Measurements from ENCODE around the gene POLR3E. TPM values are rescaled to one million over a fixed set of nuclear protein-coding genes. Genes with fewer than 3 reads are reported as not detected.

POLR3E gene
- total and polyA plus RNA-seq, 2 donors (not counting 1 experiment from before 2014, with no cell fraction given): 97.1 to 98.4 TPM

DNA sequence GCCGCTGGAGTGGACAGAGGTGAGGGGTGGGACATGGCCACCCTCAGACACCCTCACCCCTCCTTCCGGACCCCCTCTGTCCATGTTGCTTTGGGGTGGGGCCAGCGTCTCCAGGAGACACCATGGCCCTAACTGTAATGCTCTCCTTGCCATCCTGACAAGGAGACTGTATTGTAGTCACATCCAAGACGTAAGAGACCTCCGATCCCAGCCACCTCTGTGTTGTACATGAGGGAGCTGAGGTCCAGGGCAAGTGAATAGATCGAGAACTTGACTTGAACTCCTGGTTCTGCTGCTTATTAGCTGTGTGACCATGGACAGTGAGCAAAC lies 30.2 kb downstream of the POLR3E start:
- intact Hi-C loops (cut with micrococcal nuclease): no loop called here
- no peak overlapping the region for H3K4me3 Mint-ChIP-seq
- DNase-seq: no peak

DNA sequence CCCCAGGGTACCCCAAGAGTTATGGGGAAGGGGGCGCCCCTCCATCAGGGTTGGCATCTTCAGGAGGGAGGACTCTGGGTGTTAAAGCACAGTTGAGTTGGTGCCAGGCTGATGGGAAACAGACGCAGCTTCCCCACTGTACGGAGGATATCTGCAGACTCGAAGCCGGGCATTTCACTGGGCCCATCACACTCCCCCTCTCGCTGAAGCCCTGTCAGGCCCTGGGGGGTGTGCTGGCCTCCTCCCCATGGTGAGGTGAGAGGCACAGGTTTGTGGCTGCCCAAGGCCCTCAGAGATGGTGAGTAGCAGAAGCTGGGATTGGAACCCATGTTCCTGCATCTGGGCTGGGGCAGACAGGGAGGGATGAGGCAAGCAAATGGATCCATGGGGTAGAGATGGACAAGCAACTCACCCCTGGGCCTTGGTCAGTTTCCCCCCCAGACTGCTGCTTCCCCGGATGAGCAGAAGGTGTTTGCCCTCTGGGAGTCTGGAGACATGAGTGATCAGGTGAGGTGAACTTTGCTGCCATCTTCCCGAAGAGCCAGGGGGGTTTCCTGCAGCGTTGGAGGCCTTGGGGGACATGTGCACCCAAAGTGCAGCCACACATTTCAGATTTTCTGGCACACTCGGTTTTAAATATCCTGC lies 31.0 kb downstream of the POLR3E start:
- Mint-ChIP-seq H3K27me3 (no peaks in the 10 kb centered on the region), H3K27ac (no peak overlapping the region), H3K4me3 (no peak overlapping the region), H3K9me3 (ENCODE audit: insufficient read depth) (no peaks in the 10 kb centered on the region), H3K4me1 (no peaks in the 10 kb centered on the region)
- H2AFZ ChIP-seq (ENCODE audit: insufficient read depth, low read depth, low read length, poor library complexity, severe bottlenecking): no peak overlapping the region
- H3K27me3 ChIP-seq (replicated peaks in 1 of 4; ENCODE audit: control extremely low read depth in 1 of 4, control insufficient read depth in 3 of 4, insufficient read depth in 4 of 4, low read length in 3 of 4): no peaks in the 10 kb centered on the region
- DNase-seq (no peak), ATAC-seq (ENCODE audit: low read depth) (no peak)
- H3K4me3 ChIP-seq (ENCODE audit: control extremely low read depth in 1 of 5, extremely low read depth in 1 of 5, insufficient read depth in 1 of 5, low read depth in 2 of 5, low read length in 4 of 5): no peak overlapping the region
- ChIA-PET CTCF (no interaction called here), POLR2A (no interaction called here)
- 97% methylated on average over 9 of the region's 10 CpGs for WGBS (ENCODE audit: insufficient coverage)
- H3K9ac ChIP-seq (ENCODE audit: low read length): no peak overlapping the region
- TF ChIP-seq EZH2 (IDR thresholded peaks at IDR 0.05; ENCODE audit: borderline replicate concordance, insufficient read depth, low read depth, low read length, poor library complexity, severe bottlenecking): no peak
- no peak for TF ChIP-seq CTCF (IDR thresholded peaks at IDR 0.05)
- peaks cover 22% of the 10 kb centered on the region for H4K20me1 ChIP-seq (ENCODE audit: control insufficient read depth, insufficient read depth, low read length, poor library complexity, severe bottlenecking)
- peaks cover 5 to 79% of the 10 kb centered on the region in 2 experiments for H3K36me3 ChIP-seq (replicated peaks in 1 of 2; ENCODE audit: control extremely low read depth in 1 of 2, control insufficient read depth in 1 of 2, extremely low read depth in 1 of 2, insufficient read depth in 2 of 2, low read length in 1 of 2)
- intact Hi-C loops (cut with micrococcal nuclease): no loop called here
- H3K9me3 ChIP-seq (ENCODE audit: control extremely low read depth in 1 of 3, control insufficient read depth in 2 of 3, insufficient read depth in 1 of 3, low read length in 2 of 3): no peaks in the 10 kb centered on the region
- no peaks in the 10 kb centered on the region for H3K79me2 ChIP-seq (ENCODE audit: control insufficient read depth, insufficient read depth, low read length)
- no peak overlapping the region for H3K4me2 ChIP-seq (replicated peaks; ENCODE audit: low read depth, low read length, poor library complexity, severe bottlenecking)
- no peaks in the 10 kb centered on the region for H3K4me1 ChIP-seq (ENCODE audit: control insufficient read depth in 2 of 2, insufficient read depth in 2 of 2, low read length in 2 of 2)
- no peak overlapping the region for H3K27ac ChIP-seq (ENCODE audit: low read length in 2 of 2)

More for the DNA sequence above, 30.2 kb downstream of the POLR3E start:
- H3K4me1 Mint-ChIP-seq: no peaks in the 10 kb centered on the region
- ChIA-PET CTCF (no interaction called here), POLR2A (no interaction called here)
- ATAC-seq (ENCODE audit: low read depth): no peak
- Histone ChIP-seq H3K36me3 (replicated peaks in 1 of 2; ENCODE audit: control extremely low read depth in 1 of 2, control insufficient read depth in 1 of 2, extremely low read depth in 1 of 2, insufficient read depth in 2 of 2, low read length in 1 of 2) (peaks cover 5 to 82% of the 10 kb centered on the region in 2 experiments), H3K79me2 (ENCODE audit: control insufficient read depth, insufficient read depth, low read length) (peaks cover 5% of the 10 kb centered on the region), H2AFZ (ENCODE audit: insufficient read depth, low read depth, low read length, poor library complexity, severe bottlenecking) (no peak overlapping the region), H3K4me1 (ENCODE audit: control insufficient read depth in 2 of 2, insufficient read depth in 2 of 2, low read length in 2 of 2) (no peaks in the 10 kb centered on the region), H3K4me3 (ENCODE audit: control extremely low read depth in 1 of 5, extremely low read depth in 1 of 5, insufficient read depth in 1 of 5, low read depth in 2 of 5, low read length in 4 of 5) (no peak overlapping the region), H3K4me2 (replicated peaks; ENCODE audit: low read depth, low read length, poor library complexity, severe bottlenecking) (no peak overlapping the region), H4K20me1 (ENCODE audit: control insufficient read depth, insufficient read depth, low read length, poor library complexity, severe bottlenecking) (peaks cover 30% of the 10 kb centered on the region), H3K27ac (ENCODE audit: low read length in 2 of 2) (no peak overlapping the region), H3K9me3 (ENCODE audit: control extremely low read depth in 1 of 3, control insufficient read depth in 2 of 3, insufficient read depth in 1 of 3, low read length in 2 of 3) (no peaks in the 10 kb centered on the region), H3K9ac (ENCODE audit: low read length) (no peak overlapping the region), H3K27me3 (replicated peaks in 1 of 4; ENCODE audit: control extremely low read depth in 1 of 4, control insufficient read depth in 3 of 4, insufficient read depth in 4 of 4, low read length in 3 of 4) (no peaks in the 10 kb centered on the region)
- no peak for TF ChIP-seq CTCF (IDR thresholded peaks at IDR 0.05)
- no peak for TF ChIP-seq EZH2 (IDR thresholded peaks at IDR 0.05; ENCODE audit: borderline replicate concordance, insufficient read depth, low read depth, low read length, poor library complexity, severe bottlenecking)
- 97% methylated on average over 4 of the region's 6 CpGs for WGBS (ENCODE audit: insufficient coverage)
- H3K27me3 Mint-ChIP-seq: no peaks in the 10 kb centered on the region
- no peak overlapping the region for H3K27ac Mint-ChIP-seq
- no peaks in the 10 kb centered on the region for H3K9me3 Mint-ChIP-seq (ENCODE audit: insufficient read depth)

Data from B cell (primary cell).